ENCODE measurements around the gene ZNF804B. TPM values are rescaled to one million over a fixed set of nuclear protein-coding genes. Genes with fewer than 3 reads are reported as not detected.

The ZNF804B gene
- total and polyA plus RNA-seq, 2 of the 4 experiments (the other 2 are of a cell fraction): not detected

DNA sequence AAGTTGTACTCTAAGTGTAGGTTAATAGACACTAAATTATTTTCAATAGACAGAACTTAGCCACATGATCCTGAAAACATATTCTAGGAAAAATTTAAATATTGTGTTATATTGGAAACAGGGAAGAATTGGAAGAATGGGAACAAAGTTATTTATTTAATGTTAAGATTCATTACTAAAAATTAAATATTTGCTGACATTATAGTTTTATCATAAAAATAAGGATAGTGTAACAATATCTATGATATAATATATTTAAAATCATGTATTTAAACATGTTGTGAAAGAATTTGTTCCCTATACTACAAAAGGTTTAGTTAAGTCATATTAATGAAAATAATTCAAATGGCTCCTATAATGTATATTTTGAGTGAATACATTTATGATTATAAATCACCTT lies 156.1 kb downstream of the ZNF804B start:
- H3K4me3 ChIP-seq (ENCODE audit: insufficient read depth, low read depth, low read length): no peak overlapping the region
- no peaks in the 10 kb centered on the region for H3K4me1 ChIP-seq (ENCODE audit: control insufficient read depth, insufficient read depth, low read length)
- no peaks in the 10 kb centered on the region for H4K20me1 ChIP-seq (ENCODE audit: insufficient read depth, low read length)
- no peak overlapping the region for H4K91ac ChIP-seq (ENCODE audit: insufficient read depth, low read depth, low read length)
- intact Hi-C loops (cut with micrococcal nuclease): no loop called here
- H2AFZ ChIP-seq (replicated peaks; ENCODE audit: low read length, poor library complexity): no peak overlapping the region
- no peak overlapping the region for H2AK5ac ChIP-seq (ENCODE audit: low read depth, low read length)
- no peak overlapping the region for H3K9ac ChIP-seq (ENCODE audit: low read depth, low read length)
- no peak overlapping the region for H4K8ac ChIP-seq (ENCODE audit: low read depth in 2 of 2, low read length in 2 of 2)
- H3K4ac ChIP-seq (ENCODE audit: low read depth, low read length): no peak overlapping the region
- TF ChIP-seq RAD21 (IDR thresholded peaks at IDR 0.05; ENCODE audit: low read length) (no peak), BHLHE40 (IDR thresholded peaks at IDR 0.05; ENCODE audit: low read depth, low read length) (no peak), MXI1 (IDR thresholded peaks at IDR 0.05; ENCODE audit: borderline replicate concordance, low read depth, low read length) (no peak), POLR2A (IDR thresholded peaks at IDR 0.05; ENCODE audit: low read depth, low read length) (no peak), RCOR1 (IDR thresholded peaks at IDR 0.05; ENCODE audit: insufficient replicate concordance, low read length) (no peak), MAFK (IDR thresholded peaks at IDR 0.05; ENCODE audit: low read depth, low read length) (no peak), RFX5 (IDR thresholded peaks at IDR 0.05; ENCODE audit: low read depth, low read length) (no peak), FOS (IDR thresholded peaks at IDR 0.05; ENCODE audit: low read depth, low read length) (no peak), CHD1 (IDR thresholded peaks at IDR 0.05; ENCODE audit: low read depth, low read length) (no peak), CEBPB (IDR thresholded peaks at IDR 0.05; ENCODE audit: low read depth, low read length) (no peak), SMC3 (IDR thresholded peaks at IDR 0.05; ENCODE audit: low read depth, low read length) (no peak), NFE2L2 (IDR thresholded peaks at IDR 0.05; ENCODE audit: low read depth, low read length) (no peak), MAZ (IDR thresholded peaks at IDR 0.05; ENCODE audit: borderline replicate concordance, low read depth, low read length) (no peak)
- TF ChIP-seq, protein P1, sequence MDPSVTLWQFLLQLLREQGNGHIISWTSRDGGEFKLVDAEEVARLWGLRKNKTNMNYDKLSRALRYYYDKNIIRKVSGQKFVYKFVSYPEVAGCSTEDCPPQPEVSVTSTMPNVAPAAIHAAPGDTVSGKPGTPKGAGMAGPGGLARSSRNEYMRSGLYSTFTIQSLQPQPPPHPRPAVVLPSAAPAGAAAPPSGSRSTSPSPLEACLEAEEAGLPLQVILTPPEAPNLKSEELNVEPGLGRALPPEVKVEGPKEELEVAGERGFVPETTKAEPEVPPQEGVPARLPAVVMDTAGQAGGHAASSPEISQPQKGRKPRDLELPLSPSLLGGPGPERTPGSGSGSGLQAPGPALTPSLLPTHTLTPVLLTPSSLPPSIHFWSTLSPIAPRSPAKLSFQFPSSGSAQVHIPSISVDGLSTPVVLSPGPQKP (IDR thresholded peaks at IDR 0.05; ENCODE audit: borderline replicate concordance, low read depth, low read length): no peak
- TF ChIP-seq, protein P2, sequence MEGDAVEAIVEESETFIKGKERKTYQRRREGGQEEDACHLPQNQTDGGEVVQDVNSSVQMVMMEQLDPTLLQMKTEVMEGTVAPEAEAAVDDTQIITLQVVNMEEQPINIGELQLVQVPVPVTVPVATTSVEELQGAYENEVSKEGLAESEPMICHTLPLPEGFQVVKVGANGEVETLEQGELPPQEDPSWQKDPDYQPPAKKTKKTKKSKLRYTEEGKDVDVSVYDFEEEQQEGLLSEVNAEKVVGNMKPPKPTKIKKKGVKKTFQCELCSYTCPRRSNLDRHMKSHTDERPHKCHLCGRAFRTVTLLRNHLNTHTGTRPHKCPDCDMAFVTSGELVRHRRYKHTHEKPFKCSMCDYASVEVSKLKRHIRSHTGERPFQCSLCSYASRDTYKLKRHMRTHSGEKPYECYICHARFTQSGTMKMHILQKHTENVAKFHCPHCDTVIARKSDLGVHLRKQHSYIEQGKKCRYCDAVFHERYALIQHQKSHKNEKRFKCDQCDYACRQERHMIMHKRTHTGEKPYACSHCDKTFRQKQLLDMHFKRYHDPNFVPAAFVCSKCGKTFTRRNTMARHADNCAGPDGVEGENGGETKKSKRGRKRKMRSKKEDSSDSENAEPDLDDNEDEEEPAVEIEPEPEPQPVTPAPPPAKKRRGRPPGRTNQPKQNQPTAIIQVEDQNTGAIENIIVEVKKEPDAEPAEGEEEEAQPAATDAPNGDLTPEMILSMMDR (conservative IDR thresholded peaks at IDR 0.05; ENCODE audit: low read depth, low read length): no peak
- TF ChIP-seq, protein P3, sequence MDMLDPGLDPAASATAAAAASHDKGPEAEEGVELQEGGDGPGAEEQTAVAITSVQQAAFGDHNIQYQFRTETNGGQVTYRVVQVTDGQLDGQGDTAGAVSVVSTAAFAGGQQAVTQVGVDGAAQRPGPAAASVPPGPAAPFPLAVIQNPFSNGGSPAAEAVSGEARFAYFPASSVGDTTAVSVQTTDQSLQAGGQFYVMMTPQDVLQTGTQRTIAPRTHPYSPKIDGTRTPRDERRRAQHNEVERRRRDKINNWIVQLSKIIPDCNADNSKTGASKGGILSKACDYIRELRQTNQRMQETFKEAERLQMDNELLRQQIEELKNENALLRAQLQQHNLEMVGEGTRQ (IDR thresholded peaks at IDR 0.05; ENCODE audit: low read depth, low read length): no peak
- no peak overlapping the region for H3K56ac ChIP-seq (ENCODE audit: extremely low read depth, insufficient read depth, low read length)
- dilution Hi-C loops (cut with HindIII; ENCODE audit: low sequenced_read_pairs, unreplicated experiment): no loop called here
- ATAC-seq (ENCODE audit: low read depth): no peak
- in situ Hi-C loops (cut with MboI; ENCODE audit: low sequenced_read_pairs): no loop called here
- no peak overlapping the region for H3K18ac ChIP-seq (ENCODE audit: low read depth, low read length)
- H2BK5ac ChIP-seq (ENCODE audit: low read depth, low read length, poor library complexity, severe bottlenecking): no peak overlapping the region
- no peak overlapping the region for H2BK15ac ChIP-seq (ENCODE audit: low read depth, low read length)
- no peaks in the 10 kb centered on the region for H3K9me3 ChIP-seq (ENCODE audit: control insufficient read depth, insufficient read depth, low read length)
- H3K9me1 ChIP-seq (ENCODE audit: insufficient read depth, low read length): no peaks in the 10 kb centered on the region
- H3K14ac ChIP-seq (replicated peaks; ENCODE audit: low read depth, low read length): no peak overlapping the region
- H3K23ac ChIP-seq (ENCODE audit: low read depth, low read length): no peak overlapping the region
- no peak for DNase-seq
- ChIA-PET CTCF (no interaction called here), POLR2A (ENCODE audit: unreplicated experiment) (no interaction called here)
- no peaks in the 10 kb centered on the region for H3K79me1 ChIP-seq (ENCODE audit: low read depth in 1 of 2, low read length in 2 of 2)
- H3K27me3 ChIP-seq (ENCODE audit: control insufficient read depth, insufficient read depth, low read length): no peaks in the 10 kb centered on the region
- no peaks in the 10 kb centered on the region for H3K36me3 ChIP-seq (ENCODE audit: control insufficient read depth, insufficient read depth, low read length)
- no TSS peak for BruUV-seq (replicated peaks)
- H4K5ac ChIP-seq (ENCODE audit: low read depth, low read length): no peak overlapping the region
- no peak overlapping the region for H2BK20ac ChIP-seq (ENCODE audit: low read depth, low read length)
- no peak overlapping the region for H3K4me2 ChIP-seq (ENCODE audit: low read depth, low read length)
- no peak overlapping the region for H2AK9ac ChIP-seq (replicated peaks; ENCODE audit: low read depth, low read length, poor library complexity)
- H2BK120ac ChIP-seq (ENCODE audit: low read depth, low read length): no peak overlapping the region
- H3K27ac ChIP-seq (ENCODE audit: insufficient read depth, low read length): no peak overlapping the region
